GM13977 (cell line): ENCODE data around the gene CFAP100.

Source experiments
- DNase-seq: peaks from one replicate; pipeline ENCODE4 v3.0.0; 2012; ENCODE audit warnings: low spot score
- in situ Hi-C: fragments of 300-500 bp; cut with MboI; formaldehyde crosslinking; loops from one replicate; pipeline ENCODE4 v1.12.0; 2022; ENCODE audit warnings: low sequenced_read_pairs, low pct_unique_long_range_greater_than_20kb, mixed read lengths, inconsistent platforms; ENCODE audit not compliant: unreplicated experiment
- TF ChIP-seq, protein P1 (sequence below): IDR thresholded peaks from 2 replicates; pipeline ENCODE4 v1.5.1; 2012; ENCODE audit warnings: mild to moderate bottlenecking, control low read depth; ENCODE audit not compliant: insufficient read depth; ENCODE audit errors: extremely low read depth, missing control alignments

The CFAP100 gene

DNA sequence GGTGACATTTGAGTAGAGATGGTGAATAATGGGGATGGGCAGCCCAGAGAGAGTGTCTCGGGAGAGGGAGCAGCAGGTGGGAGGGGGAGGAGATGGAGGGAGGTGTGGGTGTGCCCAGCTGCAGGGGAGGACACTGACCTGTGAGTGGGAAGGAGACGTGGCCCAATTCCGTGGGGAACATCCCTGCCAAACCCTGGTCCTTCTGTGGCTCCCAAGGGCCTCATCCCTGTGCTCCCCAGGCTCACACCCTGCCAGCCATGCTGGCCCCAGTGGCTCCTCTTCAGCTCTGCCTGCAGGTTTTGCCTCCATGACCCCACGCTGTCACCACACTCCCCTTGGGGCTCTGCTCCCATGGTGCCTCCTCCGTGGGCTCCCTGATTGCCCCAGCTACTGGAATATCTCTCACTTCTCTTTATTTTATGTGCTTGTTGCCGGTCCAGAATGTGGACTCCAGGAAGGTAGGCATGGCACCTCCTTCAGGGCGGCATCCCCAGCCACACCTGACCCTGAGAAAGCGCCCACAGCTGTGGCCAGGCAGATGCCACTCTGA lies 7.0 kb downstream of the CFAP100 start:
- in situ Hi-C loops: no loop called here
- TF ChIP-seq, protein P1, sequence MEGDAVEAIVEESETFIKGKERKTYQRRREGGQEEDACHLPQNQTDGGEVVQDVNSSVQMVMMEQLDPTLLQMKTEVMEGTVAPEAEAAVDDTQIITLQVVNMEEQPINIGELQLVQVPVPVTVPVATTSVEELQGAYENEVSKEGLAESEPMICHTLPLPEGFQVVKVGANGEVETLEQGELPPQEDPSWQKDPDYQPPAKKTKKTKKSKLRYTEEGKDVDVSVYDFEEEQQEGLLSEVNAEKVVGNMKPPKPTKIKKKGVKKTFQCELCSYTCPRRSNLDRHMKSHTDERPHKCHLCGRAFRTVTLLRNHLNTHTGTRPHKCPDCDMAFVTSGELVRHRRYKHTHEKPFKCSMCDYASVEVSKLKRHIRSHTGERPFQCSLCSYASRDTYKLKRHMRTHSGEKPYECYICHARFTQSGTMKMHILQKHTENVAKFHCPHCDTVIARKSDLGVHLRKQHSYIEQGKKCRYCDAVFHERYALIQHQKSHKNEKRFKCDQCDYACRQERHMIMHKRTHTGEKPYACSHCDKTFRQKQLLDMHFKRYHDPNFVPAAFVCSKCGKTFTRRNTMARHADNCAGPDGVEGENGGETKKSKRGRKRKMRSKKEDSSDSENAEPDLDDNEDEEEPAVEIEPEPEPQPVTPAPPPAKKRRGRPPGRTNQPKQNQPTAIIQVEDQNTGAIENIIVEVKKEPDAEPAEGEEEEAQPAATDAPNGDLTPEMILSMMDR: no peak
- DNase-seq: no peak

DNA sequence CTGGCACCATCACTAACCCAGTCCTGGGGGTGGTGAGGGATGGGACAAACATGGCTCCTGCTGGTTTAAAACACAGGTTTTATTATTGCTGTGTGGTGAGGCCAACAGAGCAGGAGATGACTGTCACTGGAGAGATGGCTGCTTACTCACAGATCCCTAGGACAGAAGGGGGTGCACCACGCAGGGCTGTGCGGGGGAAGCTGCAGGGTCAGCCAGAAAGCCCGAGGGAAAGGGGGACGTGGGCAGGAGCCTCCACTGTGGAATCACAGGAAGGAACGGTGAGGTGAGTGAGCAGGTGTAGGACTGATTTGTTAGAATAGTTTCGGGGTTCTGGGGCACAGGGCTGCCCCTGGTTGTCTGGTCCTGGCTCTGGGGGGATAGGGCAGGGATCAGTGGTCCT lies 7.5 kb downstream of the CFAP100 start:
- in situ Hi-C loops: no loop called here
- no peak for DNase-seq
- TF ChIP-seq, protein P1: no peak

- TF ChIP-seq, protein P1: no peak
- no peak for DNase-seq
- in situ Hi-C loops: no loop called here
Observed at GRCh38 chr3:126402666-126403302, 8.1 kb downstream of the CFAP100 start.

- in situ Hi-C loops: no loop called here
- TF ChIP-seq, protein P1: no peak
- no peak for DNase-seq
Observed at GRCh38 chr3:126406389-126407296, 11.9 kb downstream of the CFAP100 start.

DNA sequence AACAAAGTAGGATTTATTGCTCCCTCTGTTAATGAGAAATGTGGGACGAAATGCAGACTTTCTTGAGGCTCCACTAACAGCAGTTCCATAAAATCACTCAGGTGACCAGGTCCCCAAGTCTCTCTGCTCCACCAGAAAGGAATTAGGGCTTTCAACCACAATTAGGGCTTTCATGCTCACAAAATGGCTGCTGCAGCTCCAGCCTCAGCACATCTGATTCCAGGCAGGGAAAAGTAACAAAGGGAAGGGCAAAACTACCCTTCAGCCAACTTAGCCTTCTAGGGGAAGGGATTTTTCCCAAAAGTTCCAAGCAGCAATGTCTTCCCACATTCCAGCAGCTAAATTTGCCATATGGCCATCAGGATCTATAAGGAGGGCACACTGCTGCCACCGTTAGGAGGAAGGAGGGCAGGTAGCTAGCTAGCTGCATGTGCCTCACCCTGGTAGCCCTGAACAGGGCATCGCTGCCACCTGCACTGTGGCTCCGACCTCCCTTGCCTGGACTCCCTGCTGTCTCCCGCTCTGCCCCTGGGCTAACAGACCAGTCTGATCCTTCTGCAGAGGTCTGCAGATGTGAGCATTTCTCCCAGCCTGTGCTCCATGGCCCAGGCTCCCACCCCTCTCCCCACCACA lies 12.8 kb downstream of the CFAP100 start:
- in situ Hi-C loops: no loop called here
- DNase-seq: no peak
- TF ChIP-seq, protein P1: no peak

- TF ChIP-seq, protein P1: no peak
- DNase-seq: no peak
- in situ Hi-C loops: no loop called here
Observed at GRCh38 chr3:126408099-126408498, 13.4 kb downstream of the CFAP100 start.
